Right hindlimb (tissue), 1 donor: Measurements from ENCODE around the gene GTF2H2.
"Not testable (repeated sequence)": the region's sequence is repeated elsewhere in the genome, so short reads cannot be mapped to it uniquely, and the experiment has no call there.

Experiments used
- DNase-seq: peaks from one replicate; pipeline ENCODE4 v3.0.0-alpha.2; 2018

GTF2H2 gene

DNA sequence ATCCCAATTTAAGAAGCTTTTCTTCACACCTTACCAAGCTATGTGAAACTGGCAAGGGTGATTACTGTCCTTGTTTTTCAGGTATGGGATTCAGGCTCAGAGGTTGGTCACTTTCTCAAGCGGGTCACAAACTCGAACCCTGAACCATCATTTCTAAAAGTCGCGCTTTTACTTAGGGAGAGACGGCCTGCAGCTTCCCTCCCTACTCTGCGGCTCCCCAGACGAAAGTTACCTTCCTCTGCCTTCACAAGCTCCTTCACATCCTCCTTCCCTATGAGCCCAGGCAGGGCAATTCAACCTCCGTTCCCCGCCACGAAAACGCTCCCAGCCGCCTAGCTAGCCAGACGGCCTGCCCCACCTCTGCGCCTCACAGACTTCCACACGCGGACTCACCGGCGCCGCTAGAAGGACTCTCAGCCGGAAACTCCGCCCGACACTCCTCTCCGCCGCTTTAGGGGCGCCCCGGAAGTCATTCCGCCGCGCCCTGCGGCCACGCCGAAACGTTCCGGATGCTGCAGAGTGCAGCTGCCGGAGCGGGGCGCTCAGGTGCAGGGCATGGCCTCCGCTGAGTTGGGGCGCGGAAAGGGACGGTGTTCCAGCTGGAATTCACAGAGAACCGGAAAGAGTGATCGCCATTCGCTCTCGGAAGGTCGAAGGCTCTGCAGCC, at the start of gene GTF2H2:
TSS of gene GTF2H2 (minus strand) at position 415 of the 667 bp plus-strand sequence. CDS start 4,913 bp downstream, outside the sequence.
- not testable (repeated sequence) for DNase-seq

- not testable (repeated sequence) for DNase-seq
Measured at GRCh38 chr5:71109730-71110275, 42.3 kb upstream of the GTF2H2 start.

- DNase-seq = not testable (repeated sequence)
Measured at GRCh38 chr5:71099996-71100395, 32.5 kb upstream of the GTF2H2 start.

GRCh38 chr5:71097930-71098203, 30.4 kb upstream of the GTF2H2 start:
- DNase-seq = not testable (repeated sequence)

DNA sequence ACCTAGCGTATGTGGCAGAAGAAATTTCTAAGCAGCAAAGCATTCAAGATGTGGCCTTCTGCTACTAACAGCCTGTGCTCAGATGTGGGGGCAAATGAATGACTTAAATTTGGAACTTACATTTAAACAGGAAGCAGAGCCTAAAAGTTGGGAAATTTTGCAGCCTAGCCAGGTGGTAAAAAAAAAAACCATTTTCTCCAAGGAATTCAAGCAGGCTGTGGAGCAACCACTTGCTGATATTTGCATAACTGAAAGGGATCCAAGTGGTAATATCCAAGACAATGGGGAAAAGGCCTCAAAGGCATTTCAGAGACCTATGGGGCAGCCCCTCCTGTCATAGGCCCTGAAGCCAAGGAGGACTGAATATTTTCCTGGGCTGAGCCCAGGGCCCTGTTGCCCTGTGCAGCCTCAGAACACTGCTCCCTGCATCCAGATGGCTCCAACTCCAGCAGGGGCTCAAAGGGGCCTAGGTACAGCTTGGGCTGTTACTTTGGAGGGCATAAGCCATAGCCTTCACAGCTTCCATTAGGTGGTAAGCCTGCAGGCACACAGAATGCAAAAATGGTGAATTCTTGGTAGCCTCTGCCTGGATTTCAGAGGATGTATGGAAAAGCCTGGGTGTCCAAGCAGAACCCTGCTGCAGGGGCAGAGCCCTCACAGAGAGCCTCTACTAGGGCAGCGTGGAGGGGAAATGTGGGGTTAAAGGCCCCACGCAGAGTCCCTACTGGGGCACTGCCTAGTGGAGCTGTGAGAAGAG, 29.9 kb upstream of the GTF2H2 start:
- not testable (repeated sequence) for DNase-seq

GRCh38 chr5:71089773-71090172, 22.3 kb upstream of the GTF2H2 start:
- not testable (repeated sequence) for DNase-seq

DNA sequence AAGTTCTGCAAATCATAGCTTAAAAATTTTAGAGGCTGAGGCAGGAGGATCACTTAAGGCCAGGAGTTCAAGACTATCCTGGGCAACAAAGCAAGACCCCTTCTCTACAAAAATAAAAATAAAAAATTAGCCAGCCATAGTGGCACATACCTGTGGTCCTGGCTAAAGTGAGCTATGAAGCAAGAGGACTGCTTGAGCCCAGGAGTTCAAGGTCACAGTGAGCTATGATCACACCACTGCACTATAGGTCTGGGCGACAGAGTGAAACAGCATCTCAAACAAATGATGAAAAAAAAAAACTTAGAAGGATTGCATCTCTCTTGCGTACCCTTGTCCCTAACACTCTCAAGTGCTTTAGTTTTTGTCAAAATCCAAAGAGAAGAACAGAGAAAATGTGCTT, 21.3 kb upstream of the GTF2H2 start:
- not testable (repeated sequence) for DNase-seq

GRCh38 chr5:71086145-71086544, 18.7 kb upstream of the GTF2H2 start:
- not testable (repeated sequence) for DNase-seq

DNA sequence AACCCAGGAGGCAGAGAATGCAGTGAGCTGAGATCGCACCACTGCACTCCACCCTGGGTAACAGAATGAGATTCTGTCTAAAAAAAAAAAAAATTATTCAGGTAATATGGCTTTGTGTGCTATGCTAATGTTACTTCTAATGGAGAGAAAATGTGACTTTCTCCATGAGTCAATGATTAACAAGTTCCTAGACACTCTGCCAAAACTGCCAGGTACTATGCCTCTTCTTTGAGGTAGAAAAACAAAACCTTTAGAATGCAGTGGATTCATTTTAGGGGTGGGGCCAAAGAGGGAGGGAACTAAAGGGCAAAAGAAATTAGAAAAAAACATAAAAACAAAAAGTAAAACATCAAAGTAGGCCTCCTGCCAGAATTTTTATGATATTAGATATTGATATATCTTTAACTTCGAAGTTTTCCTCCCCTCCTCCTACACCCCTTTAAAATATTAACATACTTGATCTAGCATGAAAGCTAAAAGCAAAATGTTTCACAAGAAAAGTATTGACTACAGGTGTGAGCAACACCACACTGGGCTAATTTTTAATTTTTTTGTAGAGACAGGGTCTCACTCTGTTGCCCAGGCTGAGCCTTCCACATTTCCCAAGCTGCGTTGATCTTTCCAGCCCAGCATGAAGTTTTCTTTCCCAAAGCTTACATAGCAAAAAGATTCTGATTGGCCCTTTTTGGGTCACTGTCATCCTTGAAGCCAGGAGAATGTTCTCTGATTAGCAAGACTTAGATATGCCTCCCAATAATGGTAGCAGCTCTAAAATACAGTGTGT, 17.0 kb upstream of the GTF2H2 start:
- not testable (repeated sequence) for DNase-seq

GRCh38 chr5:71082898-71083297, 15.4 kb upstream of the GTF2H2 start:
- DNase-seq = not testable (repeated sequence)

GRCh38 chr5:71082340-71082739, 14.9 kb upstream of the GTF2H2 start:
- not testable (repeated sequence) for DNase-seq

- not testable (repeated sequence) for DNase-seq
Measured at GRCh38 chr5:71061322-71061721, 6.2 kb downstream of the GTF2H2 start.

GRCh38 chr5:71059426-71059825, 8.1 kb downstream of the GTF2H2 start:
- DNase-seq = not testable (repeated sequence)

DNA sequence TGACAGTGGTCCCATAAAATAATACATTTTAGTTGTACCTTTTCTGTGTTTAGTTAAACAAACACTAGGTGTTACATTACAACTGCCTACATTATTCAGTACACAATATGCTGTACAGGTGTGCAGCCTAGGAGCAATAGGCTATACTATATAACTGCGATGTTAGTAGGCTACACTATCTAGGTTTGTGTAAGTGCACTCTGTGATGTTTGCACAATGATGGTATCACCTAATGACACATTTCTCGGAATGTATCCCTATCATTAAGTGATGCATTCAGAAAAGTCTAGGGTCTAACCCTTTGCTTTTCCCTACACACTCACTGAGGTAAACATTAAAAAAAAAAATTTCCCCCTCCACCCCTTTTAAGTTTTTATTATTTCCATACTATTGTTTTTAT, 22.7 kb downstream of the GTF2H2 start:
- not testable (repeated sequence) for DNase-seq

- not testable (repeated sequence) for DNase-seq
Measured at GRCh38 chr5:71044128-71044527, 23.3 kb downstream of the GTF2H2 start.

DNA sequence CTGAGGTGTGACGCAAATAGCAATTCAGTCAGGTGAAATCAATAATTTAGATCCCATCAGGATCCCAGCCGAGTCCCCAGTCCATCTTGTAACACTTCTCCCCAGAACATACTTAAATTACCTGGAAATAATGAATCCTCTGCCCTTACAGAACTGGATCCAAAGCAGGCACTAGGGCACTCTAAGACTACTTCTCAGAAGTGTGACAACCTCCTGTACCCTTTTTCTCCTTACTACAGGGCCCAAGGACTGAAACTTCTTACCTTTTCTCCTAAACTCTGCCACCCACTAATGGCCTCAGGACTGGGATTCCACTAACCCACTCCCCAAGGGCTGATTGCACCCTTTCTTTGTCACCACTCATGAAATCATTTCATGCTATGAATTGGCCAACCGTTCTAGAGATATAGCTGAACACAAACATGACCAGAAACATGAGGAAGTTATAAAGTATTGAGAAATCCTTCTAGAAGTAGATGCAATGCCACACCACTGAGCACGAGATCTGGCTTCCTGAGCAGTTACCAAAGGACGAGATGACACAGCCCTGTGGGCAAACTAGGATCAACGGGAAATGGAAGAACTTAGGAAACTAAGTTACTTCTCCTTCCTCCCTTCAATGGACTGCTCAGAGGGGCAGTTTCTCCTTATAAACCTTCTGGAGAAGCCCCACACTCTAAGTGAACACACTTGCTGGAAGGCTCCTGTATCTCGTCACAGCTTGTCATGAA, 36.3 kb downstream of the GTF2H2 start:
- not testable (repeated sequence) for DNase-seq

DNA sequence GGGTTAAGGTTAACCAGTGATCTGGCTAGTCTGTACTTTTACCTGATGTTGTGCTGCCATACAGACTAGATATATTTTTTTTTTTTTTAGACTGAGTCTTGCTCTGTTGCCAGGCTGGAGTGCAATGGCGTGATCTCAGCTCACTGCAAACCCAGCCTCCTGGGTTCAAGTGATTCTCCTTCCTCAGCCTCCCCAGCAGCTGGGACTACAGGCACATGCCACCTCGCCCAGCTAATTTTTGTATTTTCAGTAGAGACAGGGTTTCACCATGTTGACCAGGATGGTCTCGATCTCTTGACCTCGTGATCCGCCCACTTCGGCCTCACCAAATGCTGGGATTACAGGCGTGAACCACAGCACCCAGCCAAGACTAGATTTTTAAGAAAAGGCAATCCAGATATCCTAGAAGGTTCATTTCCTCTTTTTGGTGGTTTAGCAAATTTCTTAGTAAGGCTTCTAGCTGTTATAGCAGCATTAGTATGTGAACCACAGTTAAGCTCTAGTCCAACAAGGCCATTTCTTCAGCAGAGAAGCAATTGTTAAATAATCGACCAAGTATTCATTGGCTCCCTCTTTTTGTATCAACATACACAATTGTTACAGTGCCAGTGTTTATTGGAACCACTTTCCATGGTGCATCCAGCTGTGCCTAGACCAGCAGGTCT, 42.1 kb downstream of the GTF2H2 start, which contains the start of gene NAIP:
TSS of gene NAIP (minus strand) at position 51 of the 665 bp plus-strand sequence. CDS start 12,424 bp downstream, outside the sequence.
- not testable (repeated sequence) for DNase-seq

GRCh38 chr5:71020643-71021042, 46.8 kb downstream of the GTF2H2 start:
- not testable (repeated sequence) for DNase-seq

- not testable (repeated sequence) for DNase-seq
Measured at GRCh38 chr5:71018376-71019005, 49.0 kb downstream of the GTF2H2 start.

DNA sequence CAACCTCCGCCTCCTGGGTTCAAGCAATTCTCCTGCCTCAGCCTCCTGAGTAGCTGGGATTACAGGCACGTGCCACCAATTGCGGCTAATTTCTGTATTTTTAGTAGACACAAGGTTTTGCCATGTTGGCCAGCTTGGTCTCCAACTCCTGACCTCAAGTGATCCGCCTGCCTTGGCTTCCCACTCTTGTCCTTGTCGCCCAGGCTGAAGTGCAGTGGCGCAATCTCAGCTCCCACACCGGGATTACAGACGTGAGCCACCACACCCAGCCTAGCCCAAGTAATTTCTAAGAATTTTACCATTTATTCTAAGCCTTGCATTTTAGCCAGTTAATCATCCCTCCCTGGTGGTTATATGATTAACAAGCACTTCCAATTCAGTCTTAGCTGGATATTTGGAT, 53.3 kb downstream of the GTF2H2 start:
- no peak for DNase-seq

GRCh38 chr5:71013575-71013974, 53.9 kb downstream of the GTF2H2 start:
- DNase-seq = no peak
